Esophagus squamous epithelium (tissue), 4 donors: ENCODE data around the gene UGGT1.

ENCODE experiments used
- POLR2A ChIP-seq, 4 donors: fragments of 450-650 bp; IDR thresholded peaks; one replicate each; pipeline ENCODE4 v1.6.1; 2017; ENCODE audit warnings: antibody characterized with exemption in 4 of 4, mild to moderate bottlenecking in 4 of 4, moderate library complexity in 3 of 4
- TF ChIP-seq, protein P1 (sequence below), 6 experiments: fragments of 450-650 bp in 4 of 6; fragments of 200-600 bp in 2 of 6; sonication (generic) in 2 of 6; IDR thresholded peaks; one replicate each; pipeline ENCODE4 v1.5.1; 2016 to 2019; ENCODE audit warnings: antibody characterized with exemption in 6 of 6, mild to moderate bottlenecking in 4 of 6, moderate library complexity in 4 of 6

DNA sequence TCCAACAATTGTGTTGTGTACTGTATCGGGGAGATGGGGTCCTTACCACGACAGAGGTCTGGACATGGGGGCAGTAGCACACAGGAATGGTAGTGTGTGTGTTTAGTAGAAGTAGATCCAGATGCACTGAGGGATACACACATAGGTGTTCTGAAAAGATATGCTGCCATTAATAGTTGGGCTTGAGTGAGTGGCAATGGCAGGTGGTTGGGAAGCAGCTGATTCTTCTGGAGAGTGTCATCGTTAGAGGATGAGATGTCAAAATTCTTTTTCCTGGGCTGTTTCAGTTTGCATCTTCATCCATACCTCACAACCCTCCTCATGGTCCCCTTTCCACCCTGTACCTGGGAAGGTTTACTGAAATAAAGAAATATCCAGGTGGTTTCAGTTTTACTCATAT is 66.6 kb downstream of the UGGT1 start:
- TF ChIP-seq, protein P1, sequence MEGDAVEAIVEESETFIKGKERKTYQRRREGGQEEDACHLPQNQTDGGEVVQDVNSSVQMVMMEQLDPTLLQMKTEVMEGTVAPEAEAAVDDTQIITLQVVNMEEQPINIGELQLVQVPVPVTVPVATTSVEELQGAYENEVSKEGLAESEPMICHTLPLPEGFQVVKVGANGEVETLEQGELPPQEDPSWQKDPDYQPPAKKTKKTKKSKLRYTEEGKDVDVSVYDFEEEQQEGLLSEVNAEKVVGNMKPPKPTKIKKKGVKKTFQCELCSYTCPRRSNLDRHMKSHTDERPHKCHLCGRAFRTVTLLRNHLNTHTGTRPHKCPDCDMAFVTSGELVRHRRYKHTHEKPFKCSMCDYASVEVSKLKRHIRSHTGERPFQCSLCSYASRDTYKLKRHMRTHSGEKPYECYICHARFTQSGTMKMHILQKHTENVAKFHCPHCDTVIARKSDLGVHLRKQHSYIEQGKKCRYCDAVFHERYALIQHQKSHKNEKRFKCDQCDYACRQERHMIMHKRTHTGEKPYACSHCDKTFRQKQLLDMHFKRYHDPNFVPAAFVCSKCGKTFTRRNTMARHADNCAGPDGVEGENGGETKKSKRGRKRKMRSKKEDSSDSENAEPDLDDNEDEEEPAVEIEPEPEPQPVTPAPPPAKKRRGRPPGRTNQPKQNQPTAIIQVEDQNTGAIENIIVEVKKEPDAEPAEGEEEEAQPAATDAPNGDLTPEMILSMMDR (IDR thresholded peaks at IDR 0.05) = no peak
- no peak for TF ChIP-seq POLR2A (IDR thresholded peaks at IDR 0.05)
